GM19463 (cell line): Measurements from ENCODE around the gene PAGE2B.
"Not testable (repeated sequence)": the region's sequence is repeated elsewhere in the genome, so short reads cannot be mapped to it uniquely, and the experiment has no call there.

Experiments used
- ATAC-seq: cut with Tn5 transposase; IDR thresholded peaks from one replicate; pipeline ENCODE4 v1.9.1; 2021; ENCODE audit warnings: mild to moderate bottlenecking, moderate library complexity; ENCODE audit not compliant: unreplicated experiment

Gene PAGE2B

GRCh38 chrX:55107911-55108310 is 33.1 kb downstream of the PAGE2B start:
- ATAC-seq, result no peak

GRCh38 chrX:55109306-55109705 is 34.5 kb downstream of the PAGE2B start:
- no peak for ATAC-seq

- ATAC-seq, result no peak
Observed at GRCh38 chrX:55111578-55112254, 36.9 kb downstream of the PAGE2B start.

- not testable (repeated sequence) for ATAC-seq
Observed at GRCh38 chrX:55116589-55116988, 41.8 kb downstream of the PAGE2B start.

GRCh38 chrX:55118574-55118973 is 43.7 kb downstream of the PAGE2B start:
- no peak for ATAC-seq

GRCh38 chrX:55119271-55119670 is 44.4 kb downstream of the PAGE2B start:
- ATAC-seq, result no peak

- no peak for ATAC-seq
Observed at GRCh38 chrX:55119712-55120111, 44.9 kb downstream of the PAGE2B start.

- no peak for ATAC-seq
Observed at GRCh38 chrX:55120761-55121358, 46.0 kb downstream of the PAGE2B start.

- no peak for ATAC-seq
Observed at GRCh38 chrX:55123900-55124299, 49.1 kb downstream of the PAGE2B start.

- no peak for ATAC-seq
Observed at GRCh38 chrX:55127692-55128091, 52.9 kb downstream of the PAGE2B start.
